ENCODE data around the gene CNNM1.

DNA sequence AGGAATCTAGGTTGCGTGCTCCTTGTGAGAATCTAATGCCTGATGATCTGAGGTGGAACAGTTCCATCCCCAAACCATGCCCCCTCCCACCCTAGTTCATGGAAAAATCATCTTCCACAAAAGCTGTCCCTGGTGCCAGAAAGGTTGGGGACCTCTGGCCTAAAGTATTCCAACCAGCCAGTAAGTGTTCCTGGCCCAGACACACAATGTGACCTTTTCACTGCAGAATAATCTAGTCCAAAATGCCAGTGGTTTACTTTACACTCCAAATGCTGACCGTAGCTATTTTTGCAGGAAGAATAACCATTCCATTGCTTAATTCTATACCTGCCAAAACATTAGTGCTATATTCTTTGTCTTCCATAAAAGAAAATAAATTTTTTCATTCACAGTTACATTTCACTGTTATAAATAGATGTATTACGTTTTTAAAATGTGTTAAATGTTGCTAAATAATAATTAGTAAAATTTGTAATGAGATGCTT is 10.4 kb downstream of the CNNM1 start:
- no peak for TF ChIP-seq POLR2A (IDR thresholded peaks at IDR 0.05; ENCODE audit: low read depth, low read length)
- TF ChIP-seq SPI1 (IDR thresholded peaks at IDR 0.05; ENCODE audit: low read depth, low read length) = no peak
- TF ChIP-seq TAF1 (IDR thresholded peaks at IDR 0.05; ENCODE audit: low read depth, low read length) = no peak
- TF ChIP-seq POLR2AphosphoS5 (IDR thresholded peaks at IDR 0.05; ENCODE audit: low read depth, low read length) = no peak
- no peak for TF ChIP-seq POU2F2 (IDR thresholded peaks at IDR 0.05; ENCODE audit: low read depth, low read length)
- no peak for TF ChIP-seq PAX5 (IDR thresholded peaks at IDR 0.05; ENCODE audit: insufficient read depth, low read length, severe bottlenecking)
